Measurements from ENCODE around the gene HCN2.

Gene HCN2

DNA sequence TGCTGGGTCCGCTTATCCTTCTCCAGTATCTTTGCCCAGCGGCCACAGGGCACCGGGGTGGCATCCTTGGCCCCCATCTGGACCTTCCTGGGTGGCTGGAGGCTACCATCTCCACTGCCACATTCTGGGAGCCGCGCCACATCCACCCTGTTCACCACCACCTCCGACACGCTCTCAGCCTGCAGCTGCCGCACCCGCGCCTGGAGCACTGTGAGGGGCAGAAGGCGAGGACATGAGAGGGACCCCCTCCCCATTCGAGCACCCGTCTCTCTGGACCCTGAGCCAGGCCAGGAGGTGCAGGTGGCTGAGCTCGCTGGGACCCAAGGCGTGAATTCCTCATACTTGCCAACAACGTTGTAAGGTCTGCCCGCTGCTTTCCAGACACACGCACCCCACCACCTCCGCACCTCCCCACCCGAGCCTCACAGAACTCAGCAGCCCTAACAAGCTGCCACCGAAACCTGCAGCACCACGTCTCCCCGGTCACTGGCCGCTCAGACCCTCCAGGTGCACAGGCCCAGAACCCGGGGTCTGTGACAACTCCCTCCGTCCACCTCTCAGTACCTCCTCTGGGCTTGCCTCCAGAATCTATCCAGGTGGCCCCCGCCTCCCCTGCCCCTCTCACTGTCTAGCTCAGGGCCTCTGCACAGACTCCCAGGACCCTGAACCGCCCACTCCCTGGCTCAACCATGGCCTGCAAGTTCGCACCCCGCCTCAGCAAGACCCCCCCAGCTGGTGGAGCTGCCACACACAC, 40.5 kb downstream of the HCN2 start:
- H3K9me3 ChIP-seq (ENCODE audit: control insufficient read depth in 1 of 2, low read length in 2 of 2), result no peaks in the 10 kb centered on the region
- H3K27ac ChIP-seq (ENCODE audit: low read depth, low read length), result no peak overlapping the region
- no peak overlapping the region for H3K4me3 ChIP-seq (ENCODE audit: low read depth in 1 of 2, low read length in 2 of 2)
- peaks cover 12 to 16% of the 10 kb centered on the region in 2 donors for H3K4me1 ChIP-seq (ENCODE audit: control insufficient read depth in 1 of 2, insufficient read depth in 2 of 2, low read length in 2 of 2)
- H3K27me3 ChIP-seq (ENCODE audit: control insufficient read depth in 1 of 2, insufficient read depth in 2 of 2, low read length in 2 of 2), result no peaks in the 10 kb centered on the region
- peaks cover 3 to 26% of the 10 kb centered on the region in 2 donors for H3K36me3 ChIP-seq (ENCODE audit: control insufficient read depth in 1 of 2, insufficient read depth in 2 of 2, low read length in 2 of 2)
- H3K9ac ChIP-seq (ENCODE audit: low read depth in 1 of 2, low read length in 2 of 2), result no peak overlapping the region

DNA sequence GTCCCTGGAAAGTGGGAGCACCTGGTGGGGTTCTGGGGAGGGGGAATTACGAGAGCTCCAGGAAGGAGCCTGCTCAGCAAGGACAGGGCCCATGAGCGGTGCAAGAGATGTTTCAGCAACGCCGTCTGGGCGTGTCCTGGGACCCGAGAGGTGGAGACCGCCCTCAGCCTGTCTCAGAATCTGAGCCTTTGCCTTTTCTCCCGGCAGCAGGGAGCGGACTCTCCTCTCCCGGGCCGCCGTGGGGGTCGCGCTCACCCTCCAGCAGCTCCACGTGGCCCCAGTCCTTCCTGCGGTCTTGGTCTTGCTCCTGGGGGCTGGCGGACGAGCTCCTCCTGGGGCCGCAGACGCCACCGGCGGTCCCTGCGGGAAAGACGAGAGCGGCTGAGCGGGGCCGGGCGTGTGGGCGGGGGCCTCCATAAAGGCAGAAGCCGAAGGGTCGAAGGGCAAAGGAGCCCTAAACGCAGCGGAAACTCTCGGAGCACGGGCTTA, 42.9 kb downstream of the HCN2 start:
- peaks cover 0 to 18% of the 10 kb centered on the region in 2 donors for H3K36me3 ChIP-seq (ENCODE audit: control insufficient read depth in 1 of 2, insufficient read depth in 2 of 2, low read length in 2 of 2)
- peak overlapping the region; percentile 56 for H3K27ac ChIP-seq (ENCODE audit: low read depth, low read length)
- peaks cover 12 to 16% of the 10 kb centered on the region in 2 donors for H3K4me1 ChIP-seq (ENCODE audit: control insufficient read depth in 1 of 2, insufficient read depth in 2 of 2, low read length in 2 of 2)
- no peaks in the 10 kb centered on the region for H3K27me3 ChIP-seq (ENCODE audit: control insufficient read depth in 1 of 2, insufficient read depth in 2 of 2, low read length in 2 of 2)
- H3K9ac ChIP-seq (ENCODE audit: low read depth in 1 of 2, low read length in 2 of 2), result peak overlapping the region; percentile 49 to 71
- no peaks in the 10 kb centered on the region for H3K9me3 ChIP-seq (ENCODE audit: control insufficient read depth in 1 of 2, low read length in 2 of 2)
- H3K4me3 ChIP-seq (ENCODE audit: low read depth in 1 of 2, low read length in 2 of 2), result peak overlapping the region; percentile 77 to 92

DNA sequence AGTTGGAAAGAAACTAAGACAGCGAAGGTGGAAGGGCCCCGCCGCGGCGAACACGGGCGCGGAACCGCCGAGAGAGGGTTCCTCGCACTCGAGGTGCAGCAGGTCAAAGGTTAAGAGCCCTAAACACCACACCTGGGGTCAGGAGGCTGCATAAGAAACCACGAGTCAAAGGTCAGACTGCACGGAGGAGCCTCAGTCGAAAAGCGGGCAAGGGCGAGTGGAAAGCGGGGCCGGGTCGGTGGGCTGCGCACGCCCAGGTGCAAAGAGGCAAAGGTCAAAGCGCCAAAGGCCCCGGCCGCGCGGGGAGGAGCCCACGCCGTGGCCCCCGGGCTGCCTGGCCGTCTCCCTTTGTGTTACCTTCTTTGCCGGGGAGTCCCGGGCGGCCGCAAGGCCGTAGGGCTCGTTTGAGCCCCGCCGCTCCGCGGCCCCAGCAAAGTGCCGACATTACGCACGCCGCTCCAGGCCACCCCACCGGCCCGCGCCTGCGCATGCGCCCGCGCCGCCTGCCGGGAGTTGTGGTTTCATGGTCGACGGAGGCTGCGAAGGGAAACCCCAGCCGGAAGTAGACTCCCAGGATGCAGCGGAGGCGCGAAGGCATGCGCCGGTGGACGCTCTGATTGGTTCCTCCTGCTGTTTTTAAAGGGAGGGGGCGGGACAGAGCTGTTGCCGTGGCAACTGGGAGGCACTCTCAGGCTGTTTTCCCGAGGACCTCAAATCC, 43.5 kb downstream of the HCN2 start, which contains the start of gene POLRMT:
POLRMT (minus strand) TSS at position 470 of the 718 bp plus-strand sequence; CDS start at position 445, 25 bp downstream.
- H3K27me3 ChIP-seq (ENCODE audit: control insufficient read depth in 1 of 2, insufficient read depth in 2 of 2, low read length in 2 of 2), result no peaks in the 10 kb centered on the region
- H3K27ac ChIP-seq (ENCODE audit: low read depth, low read length), result peak within 1 kb of the TSS; percentile 56
- peaks cover 12 to 16% of the 10 kb centered on the region in 2 donors for H3K4me1 ChIP-seq (ENCODE audit: control insufficient read depth in 1 of 2, insufficient read depth in 2 of 2, low read length in 2 of 2)
- H3K36me3 ChIP-seq (ENCODE audit: control insufficient read depth in 1 of 2, insufficient read depth in 2 of 2, low read length in 2 of 2), result peaks cover 0 to 15% of the 10 kb centered on the region in 2 donors
- H3K9me3 ChIP-seq (ENCODE audit: control insufficient read depth in 1 of 2, low read length in 2 of 2), result no peaks in the 10 kb centered on the region
- H3K9ac ChIP-seq (ENCODE audit: low read depth in 1 of 2, low read length in 2 of 2), result peak within 1 kb of the TSS; percentile 53 to 71
- H3K4me3 ChIP-seq (ENCODE audit: low read depth in 1 of 2, low read length in 2 of 2), result peak within 1 kb of the TSS; percentile 77 to 92

DNA sequence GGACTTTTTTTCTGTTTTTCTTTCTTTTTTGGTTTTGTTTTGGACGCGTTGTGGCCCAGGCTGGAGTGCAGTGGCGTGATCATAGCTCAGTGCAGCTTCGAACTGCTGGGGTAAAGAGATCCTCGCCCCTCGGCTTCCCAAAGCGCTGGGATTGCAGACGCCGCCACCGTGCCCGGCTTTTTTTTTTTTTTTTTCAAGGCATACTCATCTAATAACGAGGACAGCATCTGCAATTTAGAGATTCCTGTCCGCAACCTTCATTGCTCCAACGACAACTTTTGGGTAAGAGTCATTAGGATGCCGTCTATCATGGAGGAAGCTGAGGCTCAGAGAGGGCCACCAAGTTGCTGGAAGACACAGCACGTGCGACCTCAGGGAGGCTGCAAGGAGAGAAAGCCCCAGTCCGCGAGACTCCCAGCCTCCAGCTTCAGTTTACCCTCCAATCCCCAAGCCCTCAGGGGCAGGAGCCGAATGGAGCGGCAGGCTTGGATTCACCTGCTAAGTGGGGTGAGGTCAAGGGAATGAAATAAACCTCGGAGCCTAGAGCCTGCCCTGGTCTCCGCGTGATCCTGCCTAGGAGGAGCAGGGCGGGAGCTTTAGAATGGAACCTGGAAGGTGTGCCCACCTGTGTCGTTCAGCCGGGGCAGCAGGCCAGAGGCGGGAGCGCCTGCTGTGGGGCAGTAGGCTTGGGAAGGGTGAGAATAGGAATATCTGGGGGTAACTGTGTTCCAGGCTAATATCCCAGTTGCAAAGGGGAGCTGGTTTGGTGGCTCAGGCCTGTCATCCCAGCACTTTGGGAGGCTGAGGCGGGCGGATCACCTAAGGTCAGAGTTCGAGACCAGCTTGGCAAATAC, 44.3 kb downstream of the HCN2 start:
- H3K27ac ChIP-seq (ENCODE audit: low read depth, low read length), result no peak overlapping the region
- no peaks in the 10 kb centered on the region for H3K27me3 ChIP-seq (ENCODE audit: control insufficient read depth in 1 of 2, insufficient read depth in 2 of 2, low read length in 2 of 2)
- H3K36me3 ChIP-seq (ENCODE audit: control insufficient read depth in 1 of 2, insufficient read depth in 2 of 2, low read length in 2 of 2), result peaks cover 0 to 8% of the 10 kb centered on the region in 2 donors
- H3K4me3 ChIP-seq (ENCODE audit: low read depth in 1 of 2, low read length in 2 of 2), result peak overlapping the region; percentile 77 to 82
- peak overlapping the region; percentile 53 to 66 for H3K9ac ChIP-seq (ENCODE audit: low read depth in 1 of 2, low read length in 2 of 2)
- H3K4me1 ChIP-seq (ENCODE audit: control insufficient read depth in 1 of 2, insufficient read depth in 2 of 2, low read length in 2 of 2), result peaks cover 18 to 22% of the 10 kb centered on the region in 2 donors
- no peaks in the 10 kb centered on the region for H3K9me3 ChIP-seq (ENCODE audit: control insufficient read depth in 1 of 2, low read length in 2 of 2)

DNA sequence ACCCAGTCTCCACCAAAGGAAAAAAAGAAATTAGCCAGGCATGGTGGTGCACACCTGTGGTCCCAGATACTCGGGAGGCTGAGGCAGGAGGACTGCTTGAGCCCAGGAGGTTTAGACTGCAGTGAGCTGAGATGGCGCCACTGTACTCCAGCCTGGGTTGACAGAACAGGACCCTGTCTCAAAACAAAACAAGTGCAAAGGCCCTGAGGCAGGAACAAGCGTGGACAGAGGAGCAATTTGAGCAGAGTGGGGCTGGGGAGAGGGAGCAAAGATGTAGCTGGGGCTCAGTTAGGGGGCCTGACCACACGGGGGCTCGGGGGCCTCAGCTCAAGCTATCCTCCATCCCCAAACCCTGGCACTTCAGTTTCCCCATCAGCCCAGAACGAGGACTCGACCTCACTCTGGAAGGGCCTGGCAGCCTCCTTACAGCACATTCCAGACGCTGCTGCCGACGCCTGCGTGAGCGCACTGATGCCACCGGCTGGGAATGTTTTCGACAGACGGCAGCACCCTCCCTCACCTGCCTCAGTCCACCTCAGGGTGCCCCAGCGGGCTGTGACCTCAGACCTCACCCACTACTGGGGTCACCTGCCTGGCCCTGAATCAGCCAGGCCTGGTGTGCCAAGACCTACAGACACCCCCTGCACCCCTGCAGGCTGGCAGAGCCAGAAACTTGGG, 45.4 kb downstream of the HCN2 start:
- Histone ChIP-seq H3K36me3 (ENCODE audit: control insufficient read depth in 1 of 2, insufficient read depth in 2 of 2, low read length in 2 of 2) (peaks cover 0 to 3% of the 10 kb centered on the region in 2 donors), H3K27me3 (ENCODE audit: control insufficient read depth in 1 of 2, insufficient read depth in 2 of 2, low read length in 2 of 2) (no peaks in the 10 kb centered on the region), H3K4me3 (ENCODE audit: low read depth in 1 of 2, low read length in 2 of 2) (no peak overlapping the region), H3K27ac (ENCODE audit: low read depth, low read length) (no peak overlapping the region), H3K4me1 (ENCODE audit: control insufficient read depth in 1 of 2, insufficient read depth in 2 of 2, low read length in 2 of 2) (peaks cover 22 to 26% of the 10 kb centered on the region in 2 donors), H3K9me3 (ENCODE audit: control insufficient read depth in 1 of 2, low read length in 2 of 2) (no peaks in the 10 kb centered on the region), H3K9ac (ENCODE audit: low read depth in 1 of 2, low read length in 2 of 2) (no peak overlapping the region)

DNA sequence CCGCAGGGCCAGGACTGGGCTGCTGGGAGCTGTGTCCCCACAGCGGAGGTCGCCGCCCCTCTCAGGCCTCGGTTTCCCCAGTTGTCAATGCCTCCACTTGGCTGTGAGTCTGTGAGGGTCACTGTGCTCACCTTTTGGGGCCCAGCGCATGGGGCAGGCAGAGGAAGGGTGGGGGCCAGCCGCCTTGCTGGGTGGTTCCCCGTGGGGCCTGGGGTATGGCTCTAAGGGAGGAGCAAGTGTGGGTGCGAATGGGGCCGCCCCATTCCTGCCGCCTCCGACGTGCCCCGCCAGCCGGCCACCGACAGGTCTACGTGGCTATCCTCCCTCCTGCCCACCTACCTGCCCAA, 49.2 kb downstream of the HCN2 start:
- Histone ChIP-seq H3K36me3 (ENCODE audit: control insufficient read depth in 1 of 2, insufficient read depth in 2 of 2, low read length in 2 of 2) (no peaks in the 10 kb centered on the region), H3K4me1 (ENCODE audit: control insufficient read depth in 1 of 2, insufficient read depth in 2 of 2, low read length in 2 of 2) (peaks cover 16% of the 10 kb centered on the region in 2 donors), H3K27me3 (ENCODE audit: control insufficient read depth in 1 of 2, insufficient read depth in 2 of 2, low read length in 2 of 2) (no peaks in the 10 kb centered on the region), H3K27ac (ENCODE audit: low read depth, low read length) (no peak overlapping the region), H3K9ac (ENCODE audit: low read depth in 1 of 2, low read length in 2 of 2) (no peak overlapping the region), H3K9me3 (ENCODE audit: control insufficient read depth in 1 of 2, low read length in 2 of 2) (no peaks in the 10 kb centered on the region), H3K4me3 (ENCODE audit: low read depth in 1 of 2, low read length in 2 of 2) (peak overlapping the region in 1 of 2 donors; percentile 49)

DNA sequence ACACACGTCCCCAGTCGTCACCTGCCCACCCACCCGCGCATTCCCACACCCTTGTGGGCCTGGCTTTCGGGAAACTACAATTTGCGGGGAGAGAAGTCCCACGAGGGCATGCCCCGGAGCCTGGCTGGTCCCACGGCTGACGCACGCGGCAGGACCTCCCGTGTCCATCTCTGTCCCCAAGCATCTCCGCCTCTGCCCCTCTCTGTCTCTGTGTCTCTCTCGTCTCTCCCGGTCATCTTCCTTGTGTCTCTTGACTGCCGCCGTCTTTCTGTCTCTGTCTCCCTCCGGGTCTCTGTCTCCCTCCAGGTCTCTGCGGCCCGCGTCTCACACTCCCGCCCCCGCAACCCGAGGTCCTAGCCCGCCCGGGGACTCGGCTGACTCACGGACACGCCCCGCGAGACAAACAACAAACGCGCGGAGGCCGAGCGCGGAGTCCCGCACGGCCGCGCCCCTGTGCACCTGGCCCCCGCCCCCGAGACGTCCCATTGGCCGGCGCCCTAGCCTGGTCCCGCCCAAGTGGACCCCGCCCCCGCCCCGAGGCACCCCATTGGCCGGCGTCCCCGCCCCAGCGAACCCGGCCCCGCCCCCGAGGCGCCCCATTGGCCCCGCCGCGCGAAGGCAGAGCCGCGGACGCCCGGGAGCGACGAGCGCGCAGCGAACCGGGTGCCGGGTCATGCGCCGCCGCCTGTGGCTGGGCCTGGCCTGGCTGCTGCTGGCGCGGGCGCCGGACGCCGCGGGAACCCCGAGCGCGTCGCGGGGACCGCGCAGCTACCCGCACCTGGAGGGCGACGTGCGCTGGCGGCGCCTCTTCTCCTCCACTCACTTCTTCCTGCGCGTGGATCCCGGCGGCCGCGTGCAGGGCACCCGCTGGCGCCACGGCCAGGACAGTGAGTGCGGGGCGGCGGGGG, 49.8 kb downstream of the HCN2 start, which contains the start of gene FGF22:
FGF22 (plus strand) TSS at position 627 of the 908 bp plus-strand sequence; CDS start at position 674, 47 bp downstream.
- Histone ChIP-seq H3K4me1 (ENCODE audit: control insufficient read depth in 1 of 2, insufficient read depth in 2 of 2, low read length in 2 of 2) (peaks cover 11% of the 10 kb centered on the region in 2 donors), H3K27me3 (ENCODE audit: control insufficient read depth in 1 of 2, insufficient read depth in 2 of 2, low read length in 2 of 2) (no peaks in the 10 kb centered on the region), H3K9me3 (ENCODE audit: control insufficient read depth in 1 of 2, low read length in 2 of 2) (no peaks in the 10 kb centered on the region), H3K9ac (ENCODE audit: low read depth in 1 of 2, low read length in 2 of 2) (no peak within 1 kb of the TSS), H3K27ac (ENCODE audit: low read depth, low read length) (no peak within 1 kb of the TSS), H3K4me3 (ENCODE audit: low read depth in 1 of 2, low read length in 2 of 2) (peak within 1 kb of the TSS; percentile 49 to 52), H3K36me3 (ENCODE audit: control insufficient read depth in 1 of 2, insufficient read depth in 2 of 2, low read length in 2 of 2) (no peaks in the 10 kb centered on the region)

DNA sequence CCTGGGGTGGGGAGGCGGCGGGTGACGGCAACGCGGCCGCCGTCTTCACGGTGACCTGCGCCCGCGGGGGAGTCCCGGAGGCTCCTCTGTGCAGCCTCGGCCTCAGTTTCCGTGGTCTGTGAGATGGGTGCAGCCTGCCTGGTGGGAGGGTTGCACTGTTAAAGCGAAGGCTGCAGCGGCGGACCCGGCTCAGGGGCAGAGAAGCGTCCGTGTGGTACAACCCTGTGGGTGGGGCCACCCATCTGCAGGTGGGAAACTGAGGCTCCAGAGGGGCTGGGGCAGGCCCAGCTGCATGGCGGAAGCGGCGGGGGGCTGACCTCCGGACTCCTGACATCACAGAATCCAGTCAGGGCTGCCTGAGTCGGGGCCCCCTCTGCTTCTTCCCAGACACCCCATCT, 50.5 kb downstream of the HCN2 start:
- H3K36me3 ChIP-seq (ENCODE audit: control insufficient read depth in 1 of 2, insufficient read depth in 2 of 2, low read length in 2 of 2), result no peaks in the 10 kb centered on the region
- H3K4me1 ChIP-seq (ENCODE audit: control insufficient read depth in 1 of 2, insufficient read depth in 2 of 2, low read length in 2 of 2), result peaks cover 11% of the 10 kb centered on the region in 2 donors
- no peak overlapping the region for H3K9ac ChIP-seq (ENCODE audit: low read depth in 1 of 2, low read length in 2 of 2)
- H3K4me3 ChIP-seq (ENCODE audit: low read depth in 1 of 2, low read length in 2 of 2), result no peak overlapping the region
- no peaks in the 10 kb centered on the region for H3K9me3 ChIP-seq (ENCODE audit: control insufficient read depth in 1 of 2, low read length in 2 of 2)
- H3K27ac ChIP-seq (ENCODE audit: low read depth, low read length), result no peak overlapping the region
- H3K27me3 ChIP-seq (ENCODE audit: control insufficient read depth in 1 of 2, insufficient read depth in 2 of 2, low read length in 2 of 2), result no peaks in the 10 kb centered on the region

All from duodenal mucosa (tissue), 2 donors.